Skeletal muscle satellite cell (primary cell): ENCODE results near the gene MFNG.

Experiments
- H3K27me3 ChIP-seq: 2 replicates; pipeline ENCODE4 v1.7.0; 2013; ENCODE audit warnings: low read length; ENCODE audit not compliant: control insufficient read depth, insufficient read depth
- H3K36me3 ChIP-seq: 2 replicates; pipeline ENCODE4 v1.7.0; 2013; ENCODE audit warnings: mild to moderate bottlenecking, control low read depth, low read length; ENCODE audit not compliant: insufficient read depth
- H3K4me1 ChIP-seq: 2 replicates; pipeline ENCODE4 v1.7.0; 2013; ENCODE audit warnings: low read length; ENCODE audit not compliant: control insufficient read depth, insufficient read depth
- H3K4me2 ChIP-seq: 2 replicates; pipeline ENCODE4 v1.7.0; 2013; ENCODE audit warnings: mild to moderate bottlenecking, low read length
- H3K4me3 ChIP-seq: 2 replicates; pipeline ENCODE4 v1.7.0; 2013; ENCODE audit warnings: low read length
- H3K9ac ChIP-seq: 2 replicates; pipeline ENCODE4 v1.7.0; 2013; ENCODE audit warnings: mild to moderate bottlenecking, low read depth, low read length, moderate library complexity
- H3K9me3 ChIP-seq: replicated peaks from 2 replicates; pipeline ENCODE4 v1.7.0; 2013; ENCODE audit warnings: mild to moderate bottlenecking, control low read depth, low read length

MFNG gene

GRCh38 chr22:37423283-37423682, 62.9 kb downstream of the MFNG start:
- H3K9me3 ChIP-seq, result no peaks in the 10 kb centered on the region
- no peaks in the 10 kb centered on the region for H3K36me3 ChIP-seq
- H3K4me2 ChIP-seq, result no peak overlapping the region
- H3K4me1 ChIP-seq, result peaks cover 31% of the 10 kb centered on the region
- peaks cover 44% of the 10 kb centered on the region for H3K27me3 ChIP-seq
- H3K9ac ChIP-seq, result no peak overlapping the region
- H3K4me3 ChIP-seq, result no peak overlapping the region

GRCh38 chr22:37421468-37421877, 64.7 kb downstream of the MFNG start:
- no peak overlapping the region for H3K4me3 ChIP-seq
- H3K9ac ChIP-seq, result no peak overlapping the region
- H3K9me3 ChIP-seq, result no peaks in the 10 kb centered on the region
- H3K4me1 ChIP-seq, result peaks cover 25% of the 10 kb centered on the region
- peaks cover 43% of the 10 kb centered on the region for H3K27me3 ChIP-seq
- H3K4me2 ChIP-seq, result no peak overlapping the region
- H3K36me3 ChIP-seq, result no peaks in the 10 kb centered on the region

GRCh38 chr22:37420686-37421467, 65.3 kb downstream of the MFNG start:
- Histone ChIP-seq H3K4me1 (peaks cover 19% of the 10 kb centered on the region), H3K9ac (no peak overlapping the region), H3K36me3 (no peaks in the 10 kb centered on the region), H3K27me3 (peaks cover 43% of the 10 kb centered on the region), H3K4me2 (peak overlapping the region; percentile 89), H3K9me3 (no peaks in the 10 kb centered on the region), H3K4me3 (peak overlapping the region; percentile 69)

- Histone ChIP-seq H3K27me3 (peaks cover 37% of the 10 kb centered on the region), H3K4me3 (peak overlapping the region; percentile 69), H3K4me1 (peaks cover 19% of the 10 kb centered on the region), H3K4me2 (peak overlapping the region; percentile 89), H3K36me3 (no peaks in the 10 kb centered on the region), H3K9ac (no peak overlapping the region), H3K9me3 (no peaks in the 10 kb centered on the region)
Observed at GRCh38 chr22:37419969-37420685, 66.1 kb downstream of the MFNG start.

GRCh38 chr22:37419370-37419968, 66.7 kb downstream of the MFNG start:
- Histone ChIP-seq H3K4me3 (peak overlapping the region; percentile 69), H3K27me3 (peaks cover 37% of the 10 kb centered on the region)

More at GRCh38 chr22:37419370-37419968, 66.7 kb downstream of the MFNG start:
- Histone ChIP-seq H3K36me3 (no peaks in the 10 kb centered on the region), H3K4me2 (peak overlapping the region; percentile 89), H3K9ac (no peak overlapping the region), H3K4me1 (peaks cover 19% of the 10 kb centered on the region), H3K9me3 (no peaks in the 10 kb centered on the region)
